DOHH2 (cell line): ENCODE data around the gene SIK2.

Experiments used
- H3F3A ChIP-seq: fragments of 200-600 bp; sonication (generic), shearing (Covaris generic); 2 replicates; pipeline ENCODE4 v1.6.0; 2016; ENCODE audit warnings: antibody characterized with exemption, mild to moderate bottlenecking; ENCODE audit not compliant: control insufficient read depth, insufficient read depth
- H3K27ac ChIP-seq: fragments of 200-600 bp; sonication (generic); 2 replicates; pipeline ENCODE4 v1.5.1; 2014; ENCODE audit warnings: low read depth, mild to moderate bottlenecking, low read length, moderate library complexity
- H3K27me3 ChIP-seq: fragments of 200-600 bp; sonication (generic); 2 replicates; pipeline ENCODE4 v1.6.1; 2014; ENCODE audit warnings: mild to moderate bottlenecking, low read length, mixed read lengths; ENCODE audit not compliant: control insufficient read depth
- H3K36me3 ChIP-seq: fragments of 200-600 bp; sonication (generic); 2 replicates; pipeline ENCODE4 v1.6.1; 2014; ENCODE audit warnings: mild to moderate bottlenecking, low read length, moderate library complexity, mixed read lengths; ENCODE audit not compliant: control insufficient read depth
- H3K4me1 ChIP-seq: fragments of 200-600 bp; sonication (generic); 2 replicates; pipeline ENCODE4 v1.6.1; 2014; ENCODE audit warnings: mild to moderate bottlenecking, low read length, mixed read lengths; ENCODE audit not compliant: control insufficient read depth
- H3K4me2 ChIP-seq: fragments of 200-600 bp; sonication (generic); 2 replicates; pipeline ENCODE4 v1.6.0; 2014; ENCODE audit warnings: mild to moderate bottlenecking, low read length, moderate library complexity
- H3K4me3 ChIP-seq: fragments of 200-600 bp; sonication (generic); 2 replicates; pipeline ENCODE4 v1.5.1; 2014; ENCODE audit warnings: mild to moderate bottlenecking, low read length, mixed read lengths
- H3K79me2 ChIP-seq: fragments of 200-600 bp; sonication (generic); 2 replicates; pipeline ENCODE4 v1.6.1; 2014; ENCODE audit warnings: mild to moderate bottlenecking, low read length, mixed read lengths; ENCODE audit not compliant: control insufficient read depth
- H3K9me2 ChIP-seq: fragments of 200-600 bp; sonication (generic); replicated peaks from 2 replicates; pipeline ENCODE4 v1.6.1; 2014; ENCODE audit warnings: mild to moderate bottlenecking, low read length, mixed read lengths; ENCODE audit not compliant: control insufficient read depth
- H3K9me3 ChIP-seq: fragments of 200-600 bp; sonication (generic); 2 replicates; pipeline ENCODE4 v1.6.1; 2014; ENCODE audit warnings: antibody characterized with exemption, low read length, mixed read lengths; ENCODE audit not compliant: control insufficient read depth, insufficient read depth
- H4K20me1 ChIP-seq: fragments of 200-600 bp; sonication (generic); 2 replicates; pipeline ENCODE4 v1.6.0; 2014; ENCODE audit warnings: low read depth, mild to moderate bottlenecking, antibody characterized with exemption, low read length, moderate library complexity; ENCODE audit not compliant: control insufficient read depth, insufficient read depth
- EZH2phosphoT487 ChIP-seq: fragments of 200-600 bp; sonication (generic); IDR thresholded peaks from 2 replicates; pipeline ENCODE4 v1.6.1; 2017; ENCODE audit warnings: borderline replicate concordance, mild to moderate bottlenecking, antibody characterized with exemption, low read length, moderate library complexity, mixed read lengths
- TF ChIP-seq, protein P1 (sequence below): fragments of 200-600 bp; sonication (generic); IDR thresholded peaks from one replicate; pipeline ENCODE4 v1.5.1; 2014; ENCODE audit warnings: antibody characterized with exemption, mild to moderate bottlenecking, low read depth, low read length; ENCODE audit not compliant: poor library complexity, severe bottlenecking

Gene SIK2

DNA sequence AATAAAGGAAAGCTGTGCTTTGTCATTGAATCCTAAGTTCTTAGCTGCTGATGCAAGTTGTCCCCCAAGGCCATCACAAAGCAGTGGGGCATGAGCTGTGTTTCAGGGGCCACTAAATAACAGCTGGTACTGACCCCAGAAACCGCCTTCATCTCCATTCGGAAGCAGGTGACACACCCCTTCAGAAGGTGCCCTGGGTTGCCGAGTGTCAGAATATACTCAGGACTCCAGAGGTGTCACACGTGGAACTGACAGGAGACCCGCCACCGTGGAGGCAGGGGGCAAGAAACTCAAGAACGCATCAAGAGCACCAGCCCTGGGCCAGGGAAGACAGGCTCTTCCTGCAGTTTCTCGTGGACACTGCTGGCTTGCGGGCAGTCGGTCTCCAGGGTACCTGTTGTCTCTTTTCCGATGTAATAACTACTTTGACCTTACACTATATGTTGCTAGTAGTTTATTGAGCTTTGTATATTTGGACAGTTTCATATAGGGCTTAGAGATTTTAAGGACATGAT lies 122.4 kb downstream of the SIK2 start:
- H3K27me3 ChIP-seq, result no peaks in the 10 kb centered on the region
- H3F3A ChIP-seq, result no peaks in the 10 kb centered on the region
- H3K36me3 ChIP-seq, result peaks cover 72% of the 10 kb centered on the region
- H3K9me3 ChIP-seq, result no peaks in the 10 kb centered on the region
- H3K4me2 ChIP-seq, result no peak overlapping the region
- H3K79me2 ChIP-seq, result no peaks in the 10 kb centered on the region
- TF ChIP-seq, protein P1, sequence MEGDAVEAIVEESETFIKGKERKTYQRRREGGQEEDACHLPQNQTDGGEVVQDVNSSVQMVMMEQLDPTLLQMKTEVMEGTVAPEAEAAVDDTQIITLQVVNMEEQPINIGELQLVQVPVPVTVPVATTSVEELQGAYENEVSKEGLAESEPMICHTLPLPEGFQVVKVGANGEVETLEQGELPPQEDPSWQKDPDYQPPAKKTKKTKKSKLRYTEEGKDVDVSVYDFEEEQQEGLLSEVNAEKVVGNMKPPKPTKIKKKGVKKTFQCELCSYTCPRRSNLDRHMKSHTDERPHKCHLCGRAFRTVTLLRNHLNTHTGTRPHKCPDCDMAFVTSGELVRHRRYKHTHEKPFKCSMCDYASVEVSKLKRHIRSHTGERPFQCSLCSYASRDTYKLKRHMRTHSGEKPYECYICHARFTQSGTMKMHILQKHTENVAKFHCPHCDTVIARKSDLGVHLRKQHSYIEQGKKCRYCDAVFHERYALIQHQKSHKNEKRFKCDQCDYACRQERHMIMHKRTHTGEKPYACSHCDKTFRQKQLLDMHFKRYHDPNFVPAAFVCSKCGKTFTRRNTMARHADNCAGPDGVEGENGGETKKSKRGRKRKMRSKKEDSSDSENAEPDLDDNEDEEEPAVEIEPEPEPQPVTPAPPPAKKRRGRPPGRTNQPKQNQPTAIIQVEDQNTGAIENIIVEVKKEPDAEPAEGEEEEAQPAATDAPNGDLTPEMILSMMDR, result no peak
- no peak for TF ChIP-seq EZH2phosphoT487
- H3K4me3 ChIP-seq, result no peak overlapping the region
- no peak overlapping the region for H3K27ac ChIP-seq
- no peaks in the 10 kb centered on the region; the same call in 1 of the 2 replicates for H4K20me1 ChIP-seq
- no peaks in the 10 kb centered on the region for H3K9me2 ChIP-seq
- H3K4me1 ChIP-seq, result no peaks in the 10 kb centered on the region

DNA sequence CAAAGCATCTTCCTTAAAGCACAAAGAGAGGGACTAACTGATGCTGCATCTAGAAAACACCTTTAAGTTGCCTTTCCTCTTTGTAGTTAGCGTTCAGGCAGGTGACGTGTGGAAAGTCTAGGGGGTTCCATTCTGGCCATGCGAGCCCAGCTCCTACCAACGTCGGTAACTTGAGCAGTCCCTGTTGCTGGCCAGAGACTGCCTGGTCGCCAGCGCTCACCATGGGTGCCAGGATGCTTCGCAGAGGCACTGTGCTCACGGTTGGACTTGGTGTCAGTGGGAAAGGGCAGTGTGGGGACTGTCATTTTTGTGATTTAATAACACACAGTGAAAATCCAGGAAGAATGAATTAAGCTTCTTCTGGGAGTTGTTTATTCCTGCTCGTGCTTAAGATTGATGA lies 123.4 kb downstream of the SIK2 start:
- H3K79me2 ChIP-seq, result no peaks in the 10 kb centered on the region
- H3K27ac ChIP-seq, result no peak overlapping the region
- H3K36me3 ChIP-seq, result peaks cover 62% of the 10 kb centered on the region
- H4K20me1 ChIP-seq, result no peaks in the 10 kb centered on the region; the same call in 1 of the 2 replicates
- TF ChIP-seq, protein P1, result no peak
- TF ChIP-seq EZH2phosphoT487, result no peak
- no peaks in the 10 kb centered on the region for H3K9me2 ChIP-seq
- no peaks in the 10 kb centered on the region for H3K27me3 ChIP-seq
- H3K9me3 ChIP-seq, result no peaks in the 10 kb centered on the region
- H3K4me2 ChIP-seq, result no peak overlapping the region
- H3F3A ChIP-seq, result no peaks in the 10 kb centered on the region
- no peaks in the 10 kb centered on the region for H3K4me1 ChIP-seq
- H3K4me3 ChIP-seq, result no peak overlapping the region

DNA sequence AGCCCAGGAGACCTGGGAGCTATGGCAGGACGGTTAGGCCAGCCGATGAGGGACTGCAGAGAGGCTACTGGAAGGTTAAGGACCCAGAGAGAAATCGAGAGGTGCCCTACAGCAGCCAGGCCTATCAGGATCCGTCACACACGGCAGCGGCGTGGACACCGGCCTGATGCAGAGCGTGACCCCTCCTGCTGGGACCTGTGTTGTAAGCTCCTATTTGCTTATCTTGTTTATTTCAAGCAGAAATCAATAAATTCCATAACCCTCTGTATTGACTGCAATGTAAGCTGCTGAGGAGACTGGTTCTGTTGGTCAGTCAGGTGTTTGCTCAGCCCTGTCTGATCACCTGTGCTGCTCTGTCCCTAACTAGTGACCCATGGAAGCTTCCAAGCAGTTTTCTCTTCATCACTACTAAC lies 124.1 kb downstream of the SIK2 start:
- Histone ChIP-seq H3K4me1 (no peaks in the 10 kb centered on the region), H3K79me2 (no peaks in the 10 kb centered on the region), H3K27me3 (no peaks in the 10 kb centered on the region), H3K4me2 (no peak overlapping the region), H4K20me1 (no peaks in the 10 kb centered on the region; the same call in 1 of the 2 replicates), H3K9me2 (no peaks in the 10 kb centered on the region), H3K27ac (no peak overlapping the region), H3K4me3 (no peak overlapping the region), H3F3A (no peaks in the 10 kb centered on the region), H3K9me3 (no peaks in the 10 kb centered on the region), H3K36me3 (peaks cover 55% of the 10 kb centered on the region)
- TF ChIP-seq EZH2phosphoT487, result no peak

DNA sequence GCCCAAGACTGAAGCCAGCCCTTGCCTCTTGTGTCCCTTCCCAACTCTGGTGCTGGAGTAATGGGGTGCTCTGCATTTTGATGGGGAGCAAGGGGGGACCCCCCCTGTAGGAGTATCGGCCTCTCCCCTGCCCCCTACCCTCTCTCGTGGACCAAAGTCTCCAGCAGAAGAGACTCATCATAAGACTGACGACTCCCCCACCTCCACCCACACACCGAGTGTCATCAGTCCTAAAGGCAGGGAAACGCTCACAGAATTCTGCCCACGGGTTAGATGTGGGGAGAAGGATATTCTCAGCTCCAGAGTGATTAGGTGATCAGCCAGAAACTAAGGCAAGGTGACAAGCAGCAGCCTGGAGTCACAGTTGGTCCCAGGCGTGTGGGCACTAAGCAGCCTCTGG lies 125.2 kb downstream of the SIK2 start:
- H4K20me1 ChIP-seq, result no peaks in the 10 kb centered on the region; the same call in 1 of the 2 replicates
- no peaks in the 10 kb centered on the region for H3K9me3 ChIP-seq
- no peaks in the 10 kb centered on the region for H3K9me2 ChIP-seq
- no peak overlapping the region for H3K4me2 ChIP-seq
- H3K36me3 ChIP-seq, result peaks cover 44% of the 10 kb centered on the region
- no peak overlapping the region for H3K4me3 ChIP-seq
- no peaks in the 10 kb centered on the region for H3K79me2 ChIP-seq
- TF ChIP-seq, protein P1, result no peak
- no peak for TF ChIP-seq EZH2phosphoT487
- no peaks in the 10 kb centered on the region for H3F3A ChIP-seq
- H3K27ac ChIP-seq, result no peak overlapping the region
- H3K4me1 ChIP-seq, result no peaks in the 10 kb centered on the region
- H3K27me3 ChIP-seq, result no peaks in the 10 kb centered on the region
